ENCODE measurements around the gene DGUOK.

- TF ChIP-seq CTCF (IDR thresholded peaks at IDR 0.05) (no peak), POLR2A (IDR thresholded peaks at IDR 0.05) (no peak)
Measured at GRCh38 chr2:73877071-73877802, 49.4 kb upstream of the DGUOK start.
